ENCODE data around the gene ZFAND4.
"Not testable (repeated sequence)": the region's sequence is repeated elsewhere in the genome, so short reads cannot be mapped to it uniquely, and the experiment has no call there.

Gene ZFAND4

GRCh38 chr10:45624724-45625123 is 47.8 kb downstream of the ZFAND4 start:
- TF ChIP-seq CTCF (IDR thresholded peaks at IDR 0.05; ENCODE audit: insufficient read depth, missing control alignments) = no peak
- no peak for DNase-seq (ENCODE audit: insufficient read length, low spot score)
- FAIRE-seq = no peak

- FAIRE-seq (no peak), DNase-seq (ENCODE audit: insufficient read length, low spot score) (no peak)
- no peak for TF ChIP-seq CTCF (IDR thresholded peaks at IDR 0.05; ENCODE audit: insufficient read depth, missing control alignments)
These were observed 57.7 kb downstream of the ZFAND4 start for GRCh38 chr10:45614869-45615268.

GRCh38 chr10:45612741-45613140 is 59.8 kb downstream of the ZFAND4 start:
- no peak for TF ChIP-seq CTCF (IDR thresholded peaks at IDR 0.05; ENCODE audit: insufficient read depth, missing control alignments)
- DNase-seq (ENCODE audit: insufficient read length, low spot score) (no peak), FAIRE-seq (no peak)

- FAIRE-seq = no peak
- TF ChIP-seq CTCF (IDR thresholded peaks at IDR 0.05; ENCODE audit: insufficient read depth, missing control alignments) = no peak
- DNase-seq (ENCODE audit: insufficient read length, low spot score) = no peak
These were observed 64.5 kb downstream of the ZFAND4 start for GRCh38 chr10:45608052-45608451.

- DNase-seq (ENCODE audit: insufficient read length, low spot score) = no peak
- FAIRE-seq = no peak
- TF ChIP-seq CTCF (IDR thresholded peaks at IDR 0.05; ENCODE audit: insufficient read depth, missing control alignments) = no peak
These were observed 65.3 kb downstream of the ZFAND4 start for GRCh38 chr10:45607276-45607675.

- no peak for FAIRE-seq
- TF ChIP-seq CTCF (IDR thresholded peaks at IDR 0.05; ENCODE audit: insufficient read depth, missing control alignments) = no peak
- no peak for DNase-seq (ENCODE audit: insufficient read length, low spot score)
These were observed 69.7 kb downstream of the ZFAND4 start for GRCh38 chr10:45602836-45603235.

- TF ChIP-seq CTCF (IDR thresholded peaks at IDR 0.05; ENCODE audit: insufficient read depth, missing control alignments) = no peak
- FAIRE-seq = no peak
- DNase-seq (ENCODE audit: insufficient read length, low spot score) = no peak
These were observed 70.4 kb downstream of the ZFAND4 start for GRCh38 chr10:45602082-45602730.

- not testable (repeated sequence) for DNase-seq (ENCODE audit: insufficient read length, low spot score)
These were observed 71.2 kb downstream of the ZFAND4 start for GRCh38 chr10:45601254-45601930.

GRCh38 chr10:45600337-45601253 is 72.0 kb downstream of the ZFAND4 start:
- FAIRE-seq; DNase-seq (ENCODE audit: insufficient read length, low spot score): not testable (repeated sequence)

More at GRCh38 chr10:45601254-45601930, 71.2 kb downstream of the ZFAND4 start:
- FAIRE-seq = not testable (repeated sequence)
